ENCODE data around the gene PSTK. TPM values are rescaled to one million over a fixed set of nuclear protein-coding genes. Genes with fewer than 3 reads are reported as not detected.

Gene PSTK
- total and polyA plus RNA-seq, 2 of the 13 experiments (the other 11 are each of a cell fraction or from before 2014, with no cell fraction given), result 8.2 to 9.3 TPM

DNA sequence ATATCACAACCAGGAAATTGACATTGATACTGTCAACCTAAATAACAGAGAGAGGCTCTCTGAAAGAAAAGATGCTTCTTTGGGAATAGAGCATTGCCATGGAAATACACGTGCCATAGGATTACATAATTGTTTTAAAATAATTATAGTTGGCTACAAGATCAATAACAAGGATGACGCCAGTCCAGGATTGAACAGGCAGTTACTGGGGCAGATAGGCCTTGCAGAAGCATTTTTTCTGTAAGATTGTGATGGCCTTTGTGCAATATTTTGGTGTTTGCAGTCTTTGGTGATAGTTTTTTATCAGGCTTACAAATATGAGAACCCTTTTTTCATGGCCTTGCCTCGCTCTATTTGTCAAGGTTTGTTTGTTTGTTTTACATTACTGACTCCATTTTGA lies 39.1 kb downstream of the PSTK start (continued):
- TF ChIP-seq CREM (IDR thresholded peaks at IDR 0.05) (no peak), CREM (CRISPR knock-in tag; IDR thresholded peaks at IDR 0.05) (no peak), RARG (CRISPR knock-in tag; IDR thresholded peaks at IDR 0.05; ENCODE audit: low read depth) (no peak), ZNF33B (CRISPR knock-in tag; IDR thresholded peaks at IDR 0.05) (no peak), SOX5 (CRISPR knock-in tag; IDR thresholded peaks at IDR 0.05; ENCODE audit: borderline replicate concordance) (peak; percentile 20; the same call in 1 of the 2 replicates), JARID2 (CRISPR knock-in tag; IDR thresholded peaks at IDR 0.05; ENCODE audit: insufficient replicate concordance) (no peak), ZBTB21 (CRISPR knock-in tag; IDR thresholded peaks at IDR 0.05) (no peak), HES4 (CRISPR knock-in tag; IDR thresholded peaks at IDR 0.05; ENCODE audit: borderline replicate concordance) (no peak), ZNF136 (CRISPR knock-in tag; IDR thresholded peaks at IDR 0.05; ENCODE audit: low read depth) (no peak), KLF16 (CRISPR knock-in tag; IDR thresholded peaks at IDR 0.05) (0 out of 4 replicates have a peak, but pooled peaks of 1 of the 2 experiments have one; percentile 23), BHLHE40 (IDR thresholded peaks at IDR 0.05; ENCODE audit: low read length) (peak; percentile 45; the same call in 1 of the 2 replicates), CREB1 (IDR thresholded peaks at IDR 0.05) (no peak), CREB1 (CRISPR knock-in tag; IDR thresholded peaks at IDR 0.05) (no peak), EP300 (IDR thresholded peaks at IDR 0.05; ENCODE audit: low read depth in 2 of 2, low read length in 2 of 2) (peak in 1 of 2 experiments; percentile 10; a peak in 1 of 4 replicates), EP300 (CRISPR knock-in tag; IDR thresholded peaks at IDR 0.05; ENCODE audit: borderline replicate concordance) (no peak), CC2D1A (CRISPR knock-in tag; IDR thresholded peaks at IDR 0.05) (no peak), FOXO1 (CRISPR knock-in tag; IDR thresholded peaks at IDR 0.05) (no peak), ZSCAN25 (CRISPR knock-in tag; IDR thresholded peaks at IDR 0.05) (no peak), EHMT2 (IDR thresholded peaks at IDR 0.05; ENCODE audit: borderline replicate concordance, low read depth, low read length) (no peak), TEAD3 (CRISPR knock-in tag; optimal IDR thresholded peaks at IDR 0.05; ENCODE audit: borderline replicate concordance) (no peak), CEBPG (CRISPR knock-in tag; IDR thresholded peaks at IDR 0.05) (peak; percentile 21; the same call in 1 of the 2 replicates)
- TF ChIP-seq, protein P1, sequence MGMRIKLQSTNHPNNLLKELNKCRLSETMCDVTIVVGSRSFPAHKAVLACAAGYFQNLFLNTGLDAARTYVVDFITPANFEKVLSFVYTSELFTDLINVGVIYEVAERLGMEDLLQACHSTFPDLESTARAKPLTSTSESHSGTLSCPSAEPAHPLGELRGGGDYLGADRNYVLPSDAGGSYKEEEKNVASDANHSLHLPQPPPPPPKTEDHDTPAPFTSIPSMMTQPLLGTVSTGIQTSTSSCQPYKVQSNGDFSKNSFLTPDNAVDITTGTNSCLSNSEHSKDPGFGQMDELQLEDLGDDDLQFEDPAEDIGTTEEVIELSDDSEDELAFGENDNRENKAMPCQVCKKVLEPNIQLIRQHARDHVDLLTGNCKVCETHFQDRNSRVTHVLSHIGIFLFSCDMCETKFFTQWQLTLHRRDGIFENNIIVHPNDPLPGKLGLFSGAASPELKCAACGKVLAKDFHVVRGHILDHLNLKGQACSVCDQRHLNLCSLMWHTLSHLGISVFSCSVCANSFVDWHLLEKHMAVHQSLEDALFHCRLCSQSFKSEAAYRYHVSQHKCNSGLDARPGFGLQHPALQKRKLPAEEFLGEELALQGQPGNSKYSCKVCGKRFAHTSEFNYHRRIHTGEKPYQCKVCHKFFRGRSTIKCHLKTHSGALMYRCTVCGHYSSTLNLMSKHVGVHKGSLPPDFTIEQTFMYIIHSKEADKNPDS (CRISPR knock-in tag; IDR thresholded peaks at IDR 0.05), result no peak
- TF ChIP-seq, protein P2, sequence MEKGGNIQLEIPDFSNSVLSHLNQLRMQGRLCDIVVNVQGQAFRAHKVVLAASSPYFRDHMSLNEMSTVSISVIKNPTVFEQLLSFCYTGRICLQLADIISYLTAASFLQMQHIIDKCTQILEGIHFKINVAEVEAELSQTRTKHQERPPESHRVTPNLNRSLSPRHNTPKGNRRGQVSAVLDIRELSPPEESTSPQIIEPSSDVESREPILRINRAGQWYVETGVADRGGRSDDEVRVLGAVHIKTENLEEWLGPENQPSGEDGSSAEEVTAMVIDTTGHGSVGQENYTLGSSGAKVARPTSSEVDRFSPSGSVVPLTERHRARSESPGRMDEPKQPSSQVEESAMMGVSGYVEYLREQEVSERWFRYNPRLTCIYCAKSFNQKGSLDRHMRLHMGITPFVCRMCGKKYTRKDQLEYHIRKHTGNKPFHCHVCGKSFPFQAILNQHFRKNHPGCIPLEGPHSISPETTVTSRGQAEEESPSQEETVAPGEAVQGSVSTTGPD (CRISPR knock-in tag; IDR thresholded peaks at IDR 0.05), result no peak
- TF ChIP-seq, protein P3, sequence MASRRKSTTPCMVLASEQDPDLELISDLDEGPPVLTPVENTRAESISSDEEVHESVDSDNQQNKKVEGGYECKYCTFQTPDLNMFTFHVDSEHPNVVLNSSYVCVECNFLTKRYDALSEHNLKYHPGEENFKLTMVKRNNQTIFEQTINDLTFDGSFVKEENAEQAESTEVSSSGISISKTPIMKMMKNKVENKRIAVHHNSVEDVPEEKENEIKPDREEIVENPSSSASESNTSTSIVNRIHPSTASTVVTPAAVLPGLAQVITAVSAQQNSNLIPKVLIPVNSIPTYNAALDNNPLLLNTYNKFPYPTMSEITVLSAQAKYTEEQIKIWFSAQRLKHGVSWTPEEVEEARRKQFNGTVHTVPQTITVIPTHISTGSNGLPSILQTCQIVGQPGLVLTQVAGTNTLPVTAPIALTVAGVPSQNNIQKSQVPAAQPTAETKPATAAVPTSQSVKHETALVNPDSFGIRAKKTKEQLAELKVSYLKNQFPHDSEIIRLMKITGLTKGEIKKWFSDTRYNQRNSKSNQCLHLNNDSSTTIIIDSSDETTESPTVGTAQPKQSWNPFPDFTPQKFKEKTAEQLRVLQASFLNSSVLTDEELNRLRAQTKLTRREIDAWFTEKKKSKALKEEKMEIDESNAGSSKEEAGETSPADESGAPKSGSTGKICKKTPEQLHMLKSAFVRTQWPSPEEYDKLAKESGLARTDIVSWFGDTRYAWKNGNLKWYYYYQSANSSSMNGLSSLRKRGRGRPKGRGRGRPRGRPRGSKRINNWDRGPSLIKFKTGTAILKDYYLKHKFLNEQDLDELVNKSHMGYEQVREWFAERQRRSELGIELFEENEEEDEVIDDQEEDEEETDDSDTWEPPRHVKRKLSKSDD (CRISPR knock-in tag; IDR thresholded peaks at IDR 0.05; ENCODE audit: low read depth), result no peak
- TF ChIP-seq, protein P4, sequence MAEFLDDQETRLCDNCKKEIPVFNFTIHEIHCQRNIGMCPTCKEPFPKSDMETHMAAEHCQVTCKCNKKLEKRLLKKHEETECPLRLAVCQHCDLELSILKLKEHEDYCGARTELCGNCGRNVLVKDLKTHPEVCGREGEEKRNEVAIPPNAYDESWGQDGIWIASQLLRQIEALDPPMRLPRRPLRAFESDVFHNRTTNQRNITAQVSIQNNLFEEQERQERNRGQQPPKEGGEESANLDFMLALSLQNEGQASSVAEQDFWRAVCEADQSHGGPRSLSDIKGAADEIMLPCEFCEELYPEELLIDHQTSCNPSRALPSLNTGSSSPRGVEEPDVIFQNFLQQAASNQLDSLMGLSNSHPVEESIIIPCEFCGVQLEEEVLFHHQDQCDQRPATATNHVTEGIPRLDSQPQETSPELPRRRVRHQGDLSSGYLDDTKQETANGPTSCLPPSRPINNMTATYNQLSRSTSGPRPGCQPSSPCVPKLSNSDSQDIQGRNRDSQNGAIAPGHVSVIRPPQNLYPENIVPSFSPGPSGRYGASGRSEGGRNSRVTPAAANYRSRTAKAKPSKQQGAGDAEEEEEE (CRISPR knock-in tag; IDR thresholded peaks at IDR 0.05; ENCODE audit: borderline replicate concordance), result no peak
